RKO (cell line): ENCODE data around the gene PKLR.
"Not testable (repeated sequence)": the region's sequence is repeated elsewhere in the genome, so short reads cannot be mapped to it uniquely, and the experiment has no call there.

Experiments
- DNase-seq: peaks from one replicate; pipeline ENCODE4 v3.0.0-alpha.2; 2016; ENCODE audit warnings: low spot score

The PKLR gene

DNA sequence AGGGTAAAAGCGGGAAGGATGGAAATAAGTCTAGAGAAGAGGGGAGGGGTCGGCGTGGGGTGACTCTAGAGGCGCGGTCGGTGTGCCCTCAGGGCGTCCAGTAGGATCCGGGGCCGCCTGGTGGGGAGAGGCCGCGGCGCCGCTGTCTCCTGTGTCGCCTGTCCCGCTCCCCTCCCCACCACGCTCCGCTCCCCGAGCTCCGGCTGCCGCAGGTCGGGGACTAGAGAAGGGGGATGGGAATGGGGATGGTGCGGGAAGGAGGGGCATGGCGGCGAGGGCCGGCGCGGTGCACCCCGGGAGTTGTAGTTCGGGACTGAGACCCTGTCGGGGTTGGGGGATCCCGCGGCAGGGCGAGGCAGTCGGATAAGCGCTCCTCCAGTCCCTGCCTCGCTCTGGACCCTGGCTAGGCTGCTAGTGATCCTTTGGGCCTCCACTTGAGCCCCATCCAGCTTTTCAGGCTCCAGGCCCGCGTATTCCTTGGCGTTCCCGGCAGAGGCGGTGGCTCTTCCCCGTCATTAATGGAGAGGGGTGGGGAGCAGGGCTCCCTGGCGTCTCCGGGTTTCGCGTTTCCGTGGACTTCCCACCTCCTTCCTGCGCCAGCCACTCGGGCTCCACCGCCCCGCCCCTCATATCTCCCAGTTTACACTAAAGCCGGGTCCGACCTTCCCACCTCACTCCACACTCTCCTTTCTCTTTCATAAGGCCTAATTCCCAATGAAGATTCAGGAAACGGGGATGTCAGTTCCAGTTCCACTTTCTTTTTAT, 45.8 kb downstream of the PKLR start, which contains the start of gene ENTREP3:
Gene ENTREP3, minus strand, starts transcription at position 241 of the 765 bp plus-strand sequence. CDS start 606 bp downstream, outside the sequence.
- peak; percentile 74 for DNase-seq

DNA sequence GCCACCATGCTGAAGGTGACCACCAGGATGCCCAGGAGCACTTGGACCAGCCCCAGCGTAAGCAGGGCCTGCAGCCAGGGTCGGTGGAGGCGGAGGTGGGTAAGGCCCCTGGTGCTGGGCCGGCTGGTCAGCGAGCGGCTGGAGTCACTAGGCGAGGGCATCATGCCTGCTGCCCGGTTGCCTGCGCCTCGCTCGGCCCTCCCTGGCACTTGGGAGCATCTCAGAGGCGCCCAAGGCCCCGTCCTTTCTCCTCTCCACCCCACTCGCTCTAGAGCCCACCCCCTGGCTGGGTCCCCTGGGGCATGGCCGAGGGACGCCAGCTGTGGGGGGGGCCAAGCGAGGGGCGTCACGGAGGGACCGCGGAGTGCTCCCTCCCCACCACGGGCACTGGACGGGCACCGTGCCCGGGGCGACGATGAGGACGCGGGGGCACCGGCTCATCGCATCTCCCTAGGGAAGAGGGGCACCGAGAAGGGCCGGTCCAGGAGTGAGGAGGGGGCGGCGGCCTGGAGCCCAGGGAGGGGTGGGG, 46.5 kb downstream of the PKLR start:
- DNase-seq = no peak

DNA sequence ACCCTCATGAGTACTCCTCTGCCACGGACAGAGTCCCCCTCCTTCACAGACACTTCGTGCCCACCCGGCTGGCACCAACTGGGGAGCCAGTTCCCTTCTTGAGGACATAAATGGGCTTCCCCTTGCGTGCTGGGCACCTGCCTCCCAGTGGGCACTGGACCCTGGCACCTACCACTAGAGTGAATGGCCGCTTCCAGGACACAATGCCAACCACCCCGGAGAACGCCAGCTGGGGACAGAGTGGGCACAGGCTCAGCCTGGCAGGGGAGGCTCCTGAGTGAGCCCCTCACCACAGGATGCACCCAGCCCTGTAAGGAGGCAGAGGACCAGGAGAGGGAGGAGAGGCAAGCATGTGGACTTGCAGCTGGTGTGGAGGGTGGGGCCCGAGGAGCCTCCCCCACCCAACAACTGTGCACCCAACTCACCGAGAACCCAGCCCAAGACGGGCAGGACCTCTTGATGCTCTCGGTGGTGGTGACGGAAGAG, 47.0 kb downstream of the PKLR start:
- DNase-seq = peak; percentile 45

DNA sequence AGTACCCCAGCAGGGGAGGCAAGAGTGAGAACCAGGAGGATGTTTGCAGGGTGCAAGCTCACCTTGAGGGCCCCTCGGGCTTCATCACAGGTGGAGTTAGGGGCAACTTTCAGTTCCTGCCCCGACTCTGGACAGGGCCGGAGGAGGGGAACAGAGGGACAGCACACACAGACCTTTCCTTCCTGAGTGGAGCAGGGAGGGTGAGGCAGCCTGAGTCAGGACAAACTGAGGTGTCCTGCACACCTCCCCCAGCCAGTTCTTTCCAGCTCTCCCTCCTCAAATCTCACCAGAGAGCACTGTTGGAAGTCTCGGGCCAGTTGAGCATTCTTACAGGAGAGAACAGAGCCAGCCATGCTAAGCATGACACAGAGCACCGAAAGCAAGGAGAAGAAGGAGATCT, 47.4 kb downstream of the PKLR start:
- peak; percentile 82 for DNase-seq

DNA sequence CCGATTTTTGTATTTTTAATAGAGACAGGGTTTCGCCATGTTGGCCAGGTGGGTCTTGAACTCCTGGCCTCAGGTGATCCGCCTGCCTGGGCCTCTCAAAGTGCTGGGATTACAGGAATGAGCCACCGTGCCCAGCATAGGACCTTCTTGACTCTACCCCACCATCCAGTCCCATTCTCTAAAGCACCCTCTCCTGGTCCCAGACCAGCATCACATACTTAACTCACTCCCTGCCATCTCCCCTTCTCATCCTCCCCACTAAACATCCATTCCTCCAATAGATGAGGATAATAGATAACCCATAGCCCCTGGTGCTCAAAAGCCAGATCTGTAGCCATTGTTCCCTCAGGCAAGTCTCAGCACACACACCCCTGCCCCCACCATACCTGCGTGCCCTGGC, 48.0 kb downstream of the PKLR start:
- no peak for DNase-seq

DNA sequence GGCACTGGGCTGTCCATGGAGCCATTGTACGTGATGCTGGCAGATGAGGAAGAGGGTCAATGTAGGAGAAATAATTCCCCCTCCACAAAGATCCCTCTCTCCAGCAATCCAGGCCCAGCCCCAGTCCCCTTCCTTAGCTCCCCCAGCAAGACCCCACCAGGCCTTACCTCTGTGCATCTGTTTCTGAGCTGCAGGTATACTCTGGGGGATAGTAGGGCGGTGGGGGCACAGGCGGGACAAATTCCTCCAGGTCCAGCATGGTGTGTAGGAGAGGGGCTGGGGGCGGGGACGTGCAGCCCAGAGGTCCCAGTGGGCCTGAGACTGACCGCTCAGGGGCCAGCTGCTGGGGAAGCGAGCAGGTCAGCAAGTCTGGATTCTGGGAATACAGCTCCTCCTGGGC, 49.7 kb downstream of the PKLR start:
- no peak for DNase-seq

DNA sequence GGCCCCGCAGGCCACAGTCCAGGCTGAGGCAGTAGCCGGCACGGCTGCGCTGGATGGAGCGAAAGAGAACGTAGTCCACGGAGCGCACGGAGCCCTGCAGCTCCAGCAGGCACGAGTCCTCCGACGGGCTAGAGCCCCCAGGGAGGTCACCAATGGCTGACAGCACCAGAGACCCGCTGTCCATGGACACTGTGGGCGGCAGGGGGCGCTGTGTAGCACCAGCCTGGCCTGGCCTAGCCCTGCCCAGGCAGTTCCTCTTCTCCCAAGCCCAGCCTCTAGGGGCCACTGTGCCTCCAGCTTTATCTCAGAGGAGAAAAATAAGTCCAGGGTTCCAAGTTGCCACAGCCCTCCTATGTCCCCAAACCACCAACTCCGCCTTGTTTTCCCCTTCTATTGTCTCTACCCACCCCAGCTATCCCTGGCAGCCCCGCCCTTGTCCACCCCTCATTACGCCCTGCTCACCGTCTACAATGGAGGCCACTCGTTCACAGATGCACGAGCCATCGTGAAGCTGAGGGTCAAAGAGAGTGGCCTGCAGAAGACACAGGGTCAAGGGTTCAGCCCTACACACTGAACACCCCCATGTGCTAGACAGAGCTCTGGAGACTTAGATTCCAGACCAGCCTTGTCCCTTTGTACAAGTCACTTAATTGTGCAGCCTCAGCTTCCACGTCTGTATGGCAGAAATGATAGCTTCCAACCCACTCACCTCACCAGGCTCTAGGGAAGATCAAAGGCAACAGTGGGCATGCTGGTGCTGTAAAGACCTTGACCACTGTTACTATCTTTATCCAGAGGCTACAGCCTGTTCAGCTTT, 50.4 kb downstream of the PKLR start:
- DNase-seq = peak; percentile 90

DNA sequence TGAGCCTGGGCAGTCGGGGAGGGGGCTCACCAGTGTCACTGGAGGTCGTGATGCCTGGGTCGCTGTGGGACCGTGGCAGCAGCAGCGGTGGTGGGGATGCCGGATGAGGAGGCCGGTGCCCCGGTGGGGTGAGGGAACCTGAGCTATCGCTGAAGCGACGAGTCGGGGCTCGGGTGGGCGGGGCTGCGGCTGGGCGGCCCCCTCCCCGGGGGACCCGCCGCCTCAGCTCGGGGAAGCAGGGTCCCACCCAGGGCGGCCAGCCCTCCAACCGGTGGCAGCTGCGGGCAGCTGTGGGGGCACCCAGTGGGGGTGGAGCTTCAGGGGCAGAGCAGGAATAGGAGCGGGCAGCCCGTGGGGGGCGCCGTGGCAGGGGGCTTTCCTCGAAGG, 51.0 kb downstream of the PKLR start:
- DNase-seq = no peak

DNA sequence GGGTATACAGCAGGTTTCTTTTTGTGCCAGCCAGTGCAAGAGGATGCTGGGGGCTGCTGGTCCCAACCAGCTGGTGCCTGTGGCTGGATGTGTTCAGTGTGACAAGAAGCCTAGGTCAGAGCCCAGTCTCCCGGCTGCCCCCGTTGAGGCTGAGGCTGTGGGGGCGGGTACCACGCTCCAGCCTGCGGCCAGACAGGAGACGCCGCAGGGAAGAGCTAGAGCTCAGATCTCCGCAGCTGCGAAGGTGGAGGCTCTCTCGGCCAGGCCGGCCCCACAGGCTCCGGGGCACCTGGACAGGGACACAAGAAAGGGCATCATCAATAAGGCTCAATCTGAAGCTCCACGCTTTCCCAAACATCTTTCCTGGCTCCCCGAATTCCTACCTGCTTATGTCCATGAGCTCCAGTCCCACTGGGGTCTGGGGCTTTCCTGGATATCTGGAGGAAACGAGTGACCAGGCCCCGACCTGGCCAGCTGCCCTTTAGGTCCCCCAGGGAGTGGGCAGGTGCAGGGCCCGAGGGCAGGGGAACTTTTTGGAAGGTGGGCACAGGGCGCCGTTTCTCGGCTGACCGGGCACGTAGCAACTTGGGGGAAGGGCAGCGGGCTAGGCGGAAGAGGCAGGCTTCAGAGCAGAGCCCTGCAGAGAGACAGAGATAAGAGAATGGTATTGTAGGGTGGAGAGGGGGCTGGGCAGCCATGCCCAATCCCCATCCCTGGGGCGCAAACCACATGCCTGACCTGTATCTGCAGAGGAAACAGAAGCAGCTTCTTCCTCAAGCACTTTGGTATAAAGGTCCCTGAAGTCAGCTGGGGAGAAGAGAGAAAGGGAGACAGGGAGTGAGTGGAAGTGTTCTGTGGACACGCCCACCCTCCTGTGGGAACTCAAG, 53.3 kb downstream of the PKLR start:
- no peak for DNase-seq

DNA sequence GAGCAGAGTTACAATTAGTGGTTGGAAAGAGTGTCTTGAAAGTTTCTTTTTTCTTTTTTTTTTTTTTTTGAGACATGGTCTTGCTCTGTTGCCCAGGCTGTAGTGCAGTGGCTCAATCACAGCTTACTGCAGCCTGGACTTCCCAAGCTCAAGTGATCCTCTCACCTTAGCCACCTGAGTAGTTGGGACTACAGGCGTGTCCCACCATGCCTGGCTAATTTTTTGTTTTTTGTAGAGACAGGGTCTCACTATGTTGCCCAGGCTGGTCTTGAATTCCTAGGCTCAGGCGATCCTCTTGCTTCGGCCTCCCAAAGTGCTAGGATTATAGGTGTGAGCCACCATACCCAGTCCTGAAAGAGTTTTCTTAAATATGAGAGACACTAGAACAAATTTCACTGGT, 54.4 kb downstream of the PKLR start:
- not testable (repeated sequence) for DNase-seq

DNA sequence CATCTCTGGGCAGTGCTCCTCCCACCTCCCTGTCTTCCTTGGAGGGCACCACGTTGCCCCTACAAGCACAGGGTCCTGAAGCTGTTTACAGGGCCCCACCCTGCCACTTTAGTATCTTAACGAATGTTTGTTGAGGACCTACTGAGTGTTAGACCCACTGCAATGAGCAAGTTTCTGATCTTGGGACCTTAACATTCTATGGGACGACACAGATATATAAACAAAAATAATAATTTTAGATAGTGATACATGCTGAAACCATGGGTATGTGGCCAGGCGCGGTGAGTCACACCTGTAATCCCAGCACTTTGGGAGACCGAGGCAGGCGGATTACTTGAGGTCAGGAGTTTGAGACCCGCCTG, 56.1 kb downstream of the PKLR start:
- no peak for DNase-seq

DNA sequence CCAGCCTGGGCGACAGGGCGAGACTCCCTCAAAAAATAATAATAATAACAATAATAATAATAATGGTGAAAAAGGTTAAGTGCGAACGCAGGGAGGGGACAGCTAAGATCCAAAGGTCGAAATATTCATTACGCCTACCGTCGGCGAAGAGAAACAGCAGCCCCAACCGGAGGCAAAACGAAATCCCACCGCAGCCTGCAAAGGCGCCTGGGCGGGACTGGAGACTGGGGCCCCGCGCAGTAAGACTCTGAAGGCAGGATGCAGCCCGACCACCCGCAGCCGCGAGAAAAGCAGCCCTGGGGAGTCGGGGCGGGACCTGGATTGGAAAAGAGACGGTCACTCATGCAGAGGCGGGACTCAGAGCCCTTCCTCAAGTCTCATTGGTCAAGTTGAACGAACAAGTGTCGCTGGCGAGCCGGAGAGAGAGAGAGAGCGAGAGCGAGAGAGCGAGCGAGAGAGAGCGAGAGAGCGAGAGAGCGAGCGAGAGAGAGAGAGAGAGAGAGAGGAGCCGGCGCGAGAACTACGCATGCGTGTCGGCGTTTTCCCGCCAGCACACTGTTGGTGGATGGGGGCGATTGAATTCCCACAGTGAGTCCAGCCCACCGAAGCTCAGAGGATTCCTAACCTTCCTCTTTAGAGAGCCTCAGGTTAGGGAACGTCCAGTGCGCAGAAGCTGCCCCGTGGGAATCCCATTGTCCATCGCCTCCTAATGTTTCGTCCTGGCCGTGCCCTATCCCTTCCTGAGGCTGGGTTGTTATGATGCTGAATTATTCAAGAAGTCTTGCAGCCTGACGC, 56.7 kb downstream of the PKLR start:
- DNase-seq = peak; percentile 99

DNA sequence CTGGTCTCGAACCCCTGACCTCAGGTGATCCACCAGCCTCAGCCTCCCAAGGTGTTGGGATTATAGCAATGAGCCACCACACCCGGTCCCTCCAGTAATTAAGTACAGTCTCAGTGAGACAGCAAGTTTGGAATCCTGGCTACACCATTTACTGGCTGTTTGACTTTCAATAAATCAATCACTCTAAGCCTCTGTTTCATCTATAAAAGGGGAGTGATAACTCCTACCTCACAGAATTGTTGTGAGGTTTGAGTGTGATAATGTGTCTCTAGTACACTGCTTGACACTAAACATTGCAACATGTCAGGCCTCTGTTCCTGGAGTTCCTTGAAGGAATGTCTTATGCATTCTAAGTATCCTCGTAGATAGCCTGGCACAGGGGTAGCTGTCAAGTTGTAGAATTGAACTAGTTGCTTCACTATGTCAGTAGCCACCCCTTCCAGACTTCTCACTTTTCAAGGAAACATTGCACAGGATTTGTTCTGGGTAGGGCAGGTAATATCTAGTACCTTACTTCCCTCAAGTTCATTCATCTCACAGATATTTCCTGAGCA, 58.4 kb downstream of the PKLR start:
- DNase-seq = no peak

DNA sequence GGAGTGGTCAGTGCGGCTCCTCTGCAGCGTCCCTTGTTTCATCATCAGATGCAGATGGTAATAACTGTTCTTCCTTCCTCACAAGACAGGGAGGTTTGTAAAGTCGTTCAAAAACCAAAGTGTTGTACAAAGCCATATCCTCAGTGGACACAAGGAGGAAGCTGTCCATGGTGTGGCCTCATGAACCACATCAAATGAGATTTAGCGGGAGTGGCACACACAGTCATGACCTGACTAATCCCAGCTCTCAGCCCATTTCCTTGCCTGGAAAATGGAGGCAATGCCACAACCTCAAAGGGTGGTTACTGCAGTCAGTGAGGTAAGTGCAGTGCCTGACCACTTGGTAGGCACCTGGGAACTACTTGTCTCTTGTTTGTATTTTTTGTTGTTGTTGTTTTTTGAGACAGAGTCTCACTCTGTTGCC, 59.4 kb downstream of the PKLR start:
- peak; percentile 54 for DNase-seq

DNA sequence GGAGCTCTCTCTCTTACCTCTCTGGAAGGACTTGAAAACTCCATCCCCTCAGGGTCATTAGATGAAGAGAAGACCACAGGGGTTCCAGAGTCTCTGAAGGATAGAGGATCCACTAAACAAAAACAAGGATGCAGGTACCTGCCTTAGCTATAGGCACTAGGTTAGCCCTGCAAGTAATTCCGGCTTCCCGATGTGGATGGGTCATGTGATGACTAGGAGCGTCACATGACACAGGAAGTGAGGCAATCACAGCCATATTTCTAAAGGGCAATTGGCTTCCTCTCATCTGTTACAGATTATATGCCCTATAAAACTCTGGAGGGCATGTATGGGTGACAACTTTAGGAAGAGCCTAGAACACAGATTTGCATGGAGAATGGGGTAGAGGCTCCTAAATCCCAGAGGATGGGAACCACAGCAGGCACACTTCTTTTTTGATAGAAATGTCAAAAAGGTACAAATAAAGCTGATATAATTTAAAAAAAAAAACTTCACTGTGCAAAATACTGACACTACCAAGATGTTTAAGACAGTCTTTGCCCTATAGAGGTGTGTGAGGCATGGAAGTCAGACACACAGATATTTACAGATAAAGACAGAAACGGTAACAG, 60.1 kb downstream of the PKLR start:
- peak; percentile 87 for DNase-seq
